NT2/D1 (cell line): Measurements from ENCODE around the gene ODC1.

Experiments
- SUZ12 ChIP-seq: IDR thresholded peaks from 2 replicates; pipeline ENCODE4 v1.6.1; 2011; ENCODE audit not compliant: insufficient read length, insufficient read depth; ENCODE audit errors: extremely low read depth
- YY1 ChIP-seq: IDR thresholded peaks from 2 replicates; pipeline ENCODE4 v1.6.1; 2011; ENCODE audit not compliant: insufficient read length, insufficient read depth
- ZNF274 ChIP-seq: IDR thresholded peaks from 2 replicates; pipeline ENCODE4 v1.6.1; 2011; ENCODE audit warnings: mild to moderate bottlenecking, low read depth, low read length

DNA sequence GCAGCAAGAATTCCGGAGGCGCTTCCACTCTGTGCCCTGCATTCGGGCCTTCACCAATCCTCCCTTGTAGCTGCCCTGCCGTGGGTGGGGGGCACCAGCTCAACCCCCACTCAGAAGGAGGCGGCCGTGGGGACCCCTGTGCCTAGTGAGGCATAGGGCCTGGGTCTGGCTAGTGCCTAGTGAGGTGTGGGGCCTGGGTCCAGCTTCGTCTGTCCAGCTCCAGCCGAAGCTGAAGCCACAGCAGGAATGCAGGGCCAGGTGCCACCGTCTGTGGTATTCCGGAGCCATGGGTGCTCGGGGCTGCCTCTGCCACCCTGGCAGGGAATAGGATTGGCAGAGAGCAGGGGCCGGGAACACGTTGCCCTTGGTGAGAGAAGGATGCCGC lies 12.3 kb downstream of the ODC1 start:
- TF ChIP-seq YY1, result no peak
- TF ChIP-seq ZNF274, result no peak
- no peak for TF ChIP-seq SUZ12
